Panc1 (cell line): ENCODE data around the gene TXNRD3. TPM values are rescaled to one million over a fixed set of nuclear protein-coding genes. Genes with fewer than 3 reads are reported as not detected.

Experiments
- ATAC-seq: fragments of 200-7000 bp; cut with Tn5 transposase; 2 replicates; pipeline ENCODE4 v1.9.1; 2020; ENCODE audit warnings: mild to moderate bottlenecking, moderate library complexity
- Bru-seq: library from RNA; stranded (reverse); fragments of 400-500 nt; gene quantifications from one replicate; lab custom pipeline; 2021; lab: Mats Ljungman, UMichigan
- BruChase-seq, 2 experiments: library from RNA; stranded (reverse); fragments of 400-500 nt; gene quantifications; one replicate each; lab custom pipeline; 2021; lab: Mats Ljungman, UMichigan
- BruUV-seq: library from RNA; stranded (reverse); fragments of 400-500 nt; replicated peaks from 2 replicates; lab custom pipeline; 2021; lab: Mats Ljungman, UMichigan
- CTCF ChIA-PET: fragments of 300-600 bp; sonication (Branson Sonifier 250); formaldehyde crosslinking; loops from one replicate; lab custom pipeline; 2022; ENCODE audit warnings: antibody characterized with exemption; lab: Charles Lee
- POLR2A ChIA-PET: fragments of 300-600 bp; sonication (Branson Sonifier 250); formaldehyde crosslinking; loops from one replicate; lab custom pipeline; 2022; ENCODE audit warnings: antibody characterized with exemption; lab: Charles Lee
- DNase-seq: peaks from one replicate; pipeline ENCODE4 v3.0.0-alpha.2; 2010; ENCODE audit warnings: low read depth, low spot score
- H3K27ac ChIP-seq: 2 replicates; pipeline ENCODE4 v1.5.1; 2011; ENCODE audit warnings: mild to moderate bottlenecking, low read length, inconsistent platforms
- H3K27me3 ChIP-seq: fragments of 200-500 bp; sonication (Bioruptor generic); 2 replicates; pipeline ENCODE4 v1.6.0; 2014; ENCODE audit warnings: low read length, inconsistent platforms; ENCODE audit not compliant: control insufficient read depth, insufficient read depth
- H3K36me3 ChIP-seq: fragments of 200-500 bp; sonication (Bioruptor generic); 2 replicates; pipeline ENCODE4 v1.5.1; 2014; ENCODE audit warnings: inconsistent platforms, mild to moderate bottlenecking, low read length, moderate library complexity; ENCODE audit not compliant: control insufficient read depth, insufficient read depth
- H3K4me1 ChIP-seq: 2 replicates; pipeline ENCODE4 v1.5.1; 2011; ENCODE audit warnings: inconsistent platforms, mild to moderate bottlenecking, low read length, moderate library complexity; ENCODE audit not compliant: control insufficient read depth, insufficient read depth
- H3K4me3 ChIP-seq, 2 experiments: 2 replicates each; pipeline ENCODE4 v1.5.1; 2011 to 2012; ENCODE audit warnings: low read depth in 2 of 2, low read length in 2 of 2, mild to moderate bottlenecking in 2 of 2, inconsistent platforms in 1 of 2, moderate library complexity in 1 of 2
- H3K9me3 ChIP-seq: fragments of 200-500 bp; sonication (Bioruptor generic); 2 replicates; pipeline ENCODE4 v1.5.1; 2014; ENCODE audit warnings: low read depth, mild to moderate bottlenecking, inconsistent platforms, low read length, moderate library complexity; ENCODE audit not compliant: control insufficient read depth, insufficient read depth
- POLR2AphosphoS5 ChIP-seq: IDR thresholded peaks from 2 replicates; pipeline ENCODE4 v1.6.1; 2012; ENCODE audit warnings: mild to moderate bottlenecking, low read depth, low read length, moderate library complexity
- SIN3A ChIP-seq: IDR thresholded peaks from 2 replicates; pipeline ENCODE4 v1.6.1; 2012; ENCODE audit warnings: low read depth, mild to moderate bottlenecking, low read length, moderate library complexity, borderline replicate concordance; ENCODE audit not compliant: insufficient read depth
- TCF7L2 ChIP-seq: IDR thresholded peaks from 2 replicates; pipeline ENCODE4 v1.6.1; 2011; ENCODE audit warnings: mild to moderate bottlenecking, low read depth, low read length, inconsistent platforms
- in situ Hi-C: cut with HindIII; loops from 2 replicates; pipeline ENCODE4 v1.10.0; 2016; ENCODE audit warnings: low sequenced_read_pairs, low pct_unique_long_range_greater_than_20kb
- intact Hi-C: fragments of 100-400 bp; cut with micrococcal nuclease; formaldehyde crosslinking; loops from one replicate; pipeline ENCODE4 v1.10.0; 2022; ENCODE audit not compliant: unreplicated experiment
- long read RNA-seq: library from polyadenylated mRNA; unstranded; transcript quantifications from one replicate; pipeline ENCODE4 v2.0.0, GENCODE V29; 2021; ENCODE audit not compliant: unreplicated experiment
- polyA plus RNA-seq: library from polyadenylated mRNA; unstranded; fragments of >200 nt; gene quantifications from one replicate; pipeline ENCODE4 v1.2.1, GENCODE V29; 2012; ENCODE audit warnings: missing spikeins; ENCODE audit not compliant: insufficient read length
- total RNA-seq: library from RNA; stranded (reverse); gene quantifications from one replicate; pipeline ENCODE4 v1.2.1, GENCODE V29; 2021; ENCODE audit not compliant: unreplicated experiment
- TF ChIP-seq, protein P1 (sequence below), 2 experiments: IDR thresholded peaks; 2 replicates each; pipeline ENCODE4 v1.6.1; 2011 to 2012; ENCODE audit warnings: low read depth in 2 of 2, control low read depth in 1 of 2, low read length in 1 of 2, mild to moderate bottlenecking in 1 of 2, moderate library complexity in 1 of 2; ENCODE audit not compliant: insufficient read depth in 1 of 2
- TF ChIP-seq, protein P2 (sequence below): fragments of 450-650 bp; IDR thresholded peaks from 2 replicates; pipeline ENCODE4 v1.5.1; 2017; ENCODE audit warnings: mild to moderate bottlenecking

The TXNRD3 gene
- 17.2 TPM for total RNA-seq
- polyA plus RNA-seq = 15.6 TPM
- Bru-seq, nascent RNA = percentile 68 among the genes with signal in this experiment
- percentile 70 among the genes with signal in this experiment for BruChase-seq, experiment 1, labeled RNA remaining after a 2-hour chase
- BruChase-seq, experiment 2, labeled RNA remaining after a 6-hour chase = percentile 67 among the genes with signal in this experiment
- long read RNA-seq, transcript TXNRD3-205 (16 exons, 2,950 nt) = major isoform, 28 of 37 reads
- long read RNA-seq, partial matches to known transcripts = 1 of 37 reads
- long read RNA-seq, other reads (novel, unspliced or antisense) = 5 of 37 reads

DNA sequence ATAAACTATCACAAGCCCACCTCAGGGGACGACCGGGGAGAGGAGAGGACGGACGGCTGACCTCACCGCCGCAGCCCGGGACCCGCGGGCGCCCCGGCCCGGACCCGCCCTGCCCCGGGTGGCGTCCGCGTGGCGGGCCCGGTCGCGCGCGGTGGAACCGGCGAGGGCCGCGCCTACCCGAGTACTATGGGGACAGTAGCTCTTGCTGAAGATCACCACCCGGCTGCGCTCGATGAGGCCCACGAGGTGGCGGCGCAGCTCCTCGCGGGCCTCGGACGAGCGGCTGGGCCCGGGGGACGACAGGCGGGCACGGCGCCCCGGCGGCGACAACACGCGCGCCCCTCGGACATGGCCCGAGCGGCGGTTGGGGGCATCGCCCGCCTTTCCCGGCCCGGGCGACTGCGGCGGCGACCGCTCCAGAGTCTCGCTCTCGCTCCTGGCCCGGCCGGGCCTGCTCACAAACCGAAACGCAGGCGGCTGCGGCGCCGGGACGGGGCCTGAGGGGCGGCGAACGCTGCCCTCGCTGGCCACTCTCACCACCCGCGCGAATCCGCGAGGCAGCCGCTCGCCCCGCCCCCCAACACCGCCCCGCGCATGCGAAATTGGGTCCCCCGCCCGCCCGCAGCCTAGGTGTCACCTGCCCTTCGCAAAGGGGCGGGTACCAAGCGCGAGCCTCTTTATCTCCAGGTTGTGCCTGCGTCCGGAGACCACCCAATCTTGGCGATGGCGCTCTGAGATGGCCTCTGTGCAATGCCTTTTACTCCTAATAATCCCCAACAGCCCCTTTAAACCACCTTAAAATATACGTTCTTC lies at the start of gene TXNRD3:
Gene TXNRD3, minus strand, starts transcription at position 554 of the 813 bp plus-strand sequence.
- intact Hi-C loops = no loop called here

More for the DNA sequence above, at the start of gene TXNRD3:
- peak within 1 kb of the TSS; percentile 86 for H3K27ac ChIP-seq
- ChIA-PET CTCF (interaction anchor here (0.7 kb wide), 1 partner anchor 13 kb away, joined by 4 read pairs; no protein-coding TSS in a partner anchor), POLR2A (no interaction called here)
- H3K36me3 ChIP-seq = no peaks in the 10 kb centered on the region
- H3K9me3 ChIP-seq = no peaks in the 10 kb centered on the region
- BruUV-seq = no TSS peak
- in situ Hi-C loops = no loop called here
- no peaks in the 10 kb centered on the region for H3K27me3 ChIP-seq
- peak within 1 kb of the TSS; percentile 60 to 66 for H3K4me3 ChIP-seq
- TF ChIP-seq SIN3A = peak; percentile 71; the same call in 1 of the 2 replicates
- TF ChIP-seq, protein P1, sequence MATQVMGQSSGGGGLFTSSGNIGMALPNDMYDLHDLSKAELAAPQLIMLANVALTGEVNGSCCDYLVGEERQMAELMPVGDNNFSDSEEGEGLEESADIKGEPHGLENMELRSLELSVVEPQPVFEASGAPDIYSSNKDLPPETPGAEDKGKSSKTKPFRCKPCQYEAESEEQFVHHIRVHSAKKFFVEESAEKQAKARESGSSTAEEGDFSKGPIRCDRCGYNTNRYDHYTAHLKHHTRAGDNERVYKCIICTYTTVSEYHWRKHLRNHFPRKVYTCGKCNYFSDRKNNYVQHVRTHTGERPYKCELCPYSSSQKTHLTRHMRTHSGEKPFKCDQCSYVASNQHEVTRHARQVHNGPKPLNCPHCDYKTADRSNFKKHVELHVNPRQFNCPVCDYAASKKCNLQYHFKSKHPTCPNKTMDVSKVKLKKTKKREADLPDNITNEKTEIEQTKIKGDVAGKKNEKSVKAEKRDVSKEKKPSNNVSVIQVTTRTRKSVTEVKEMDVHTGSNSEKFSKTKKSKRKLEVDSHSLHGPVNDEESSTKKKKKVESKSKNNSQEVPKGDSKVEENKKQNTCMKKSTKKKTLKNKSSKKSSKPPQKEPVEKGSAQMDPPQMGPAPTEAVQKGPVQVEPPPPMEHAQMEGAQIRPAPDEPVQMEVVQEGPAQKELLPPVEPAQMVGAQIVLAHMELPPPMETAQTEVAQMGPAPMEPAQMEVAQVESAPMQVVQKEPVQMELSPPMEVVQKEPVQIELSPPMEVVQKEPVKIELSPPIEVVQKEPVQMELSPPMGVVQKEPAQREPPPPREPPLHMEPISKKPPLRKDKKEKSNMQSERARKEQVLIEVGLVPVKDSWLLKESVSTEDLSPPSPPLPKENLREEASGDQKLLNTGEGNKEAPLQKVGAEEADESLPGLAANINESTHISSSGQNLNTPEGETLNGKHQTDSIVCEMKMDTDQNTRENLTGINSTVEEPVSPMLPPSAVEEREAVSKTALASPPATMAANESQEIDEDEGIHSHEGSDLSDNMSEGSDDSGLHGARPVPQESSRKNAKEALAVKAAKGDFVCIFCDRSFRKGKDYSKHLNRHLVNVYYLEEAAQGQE (IDR thresholded peaks at IDR 0.05; ENCODE audit: insufficient read depth in 1 of 2, low read depth in 2 of 2, low read length in 1 of 2) = no peak
- TF ChIP-seq POLR2AphosphoS5 = peak; percentile 84
- TF ChIP-seq, protein P2, sequence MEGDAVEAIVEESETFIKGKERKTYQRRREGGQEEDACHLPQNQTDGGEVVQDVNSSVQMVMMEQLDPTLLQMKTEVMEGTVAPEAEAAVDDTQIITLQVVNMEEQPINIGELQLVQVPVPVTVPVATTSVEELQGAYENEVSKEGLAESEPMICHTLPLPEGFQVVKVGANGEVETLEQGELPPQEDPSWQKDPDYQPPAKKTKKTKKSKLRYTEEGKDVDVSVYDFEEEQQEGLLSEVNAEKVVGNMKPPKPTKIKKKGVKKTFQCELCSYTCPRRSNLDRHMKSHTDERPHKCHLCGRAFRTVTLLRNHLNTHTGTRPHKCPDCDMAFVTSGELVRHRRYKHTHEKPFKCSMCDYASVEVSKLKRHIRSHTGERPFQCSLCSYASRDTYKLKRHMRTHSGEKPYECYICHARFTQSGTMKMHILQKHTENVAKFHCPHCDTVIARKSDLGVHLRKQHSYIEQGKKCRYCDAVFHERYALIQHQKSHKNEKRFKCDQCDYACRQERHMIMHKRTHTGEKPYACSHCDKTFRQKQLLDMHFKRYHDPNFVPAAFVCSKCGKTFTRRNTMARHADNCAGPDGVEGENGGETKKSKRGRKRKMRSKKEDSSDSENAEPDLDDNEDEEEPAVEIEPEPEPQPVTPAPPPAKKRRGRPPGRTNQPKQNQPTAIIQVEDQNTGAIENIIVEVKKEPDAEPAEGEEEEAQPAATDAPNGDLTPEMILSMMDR = peak; percentile 48
- no peak for TF ChIP-seq TCF7L2
- DNase-seq (no peak), ATAC-seq (peak; percentile 96)
- peaks cover 3% of the 10 kb centered on the region; the same call in 1 of the 2 replicates for H3K4me1 ChIP-seq
